Effector CD4-positive, alpha-beta T cell (primary cell): ENCODE results near the gene SLX9.

ENCODE experiments used
- DNase-seq: peaks from one replicate; pipeline ENCODE4 v3.0.0-alpha.2; 2020

Gene SLX9

GRCh38 chr21:44977616-44978340, 37.9 kb downstream of the SLX9 start:
- DNase-seq, result no peak

- DNase-seq, result no peak
Observed at GRCh38 chr21:44979687-44980561, 40.1 kb downstream of the SLX9 start.

DNA sequence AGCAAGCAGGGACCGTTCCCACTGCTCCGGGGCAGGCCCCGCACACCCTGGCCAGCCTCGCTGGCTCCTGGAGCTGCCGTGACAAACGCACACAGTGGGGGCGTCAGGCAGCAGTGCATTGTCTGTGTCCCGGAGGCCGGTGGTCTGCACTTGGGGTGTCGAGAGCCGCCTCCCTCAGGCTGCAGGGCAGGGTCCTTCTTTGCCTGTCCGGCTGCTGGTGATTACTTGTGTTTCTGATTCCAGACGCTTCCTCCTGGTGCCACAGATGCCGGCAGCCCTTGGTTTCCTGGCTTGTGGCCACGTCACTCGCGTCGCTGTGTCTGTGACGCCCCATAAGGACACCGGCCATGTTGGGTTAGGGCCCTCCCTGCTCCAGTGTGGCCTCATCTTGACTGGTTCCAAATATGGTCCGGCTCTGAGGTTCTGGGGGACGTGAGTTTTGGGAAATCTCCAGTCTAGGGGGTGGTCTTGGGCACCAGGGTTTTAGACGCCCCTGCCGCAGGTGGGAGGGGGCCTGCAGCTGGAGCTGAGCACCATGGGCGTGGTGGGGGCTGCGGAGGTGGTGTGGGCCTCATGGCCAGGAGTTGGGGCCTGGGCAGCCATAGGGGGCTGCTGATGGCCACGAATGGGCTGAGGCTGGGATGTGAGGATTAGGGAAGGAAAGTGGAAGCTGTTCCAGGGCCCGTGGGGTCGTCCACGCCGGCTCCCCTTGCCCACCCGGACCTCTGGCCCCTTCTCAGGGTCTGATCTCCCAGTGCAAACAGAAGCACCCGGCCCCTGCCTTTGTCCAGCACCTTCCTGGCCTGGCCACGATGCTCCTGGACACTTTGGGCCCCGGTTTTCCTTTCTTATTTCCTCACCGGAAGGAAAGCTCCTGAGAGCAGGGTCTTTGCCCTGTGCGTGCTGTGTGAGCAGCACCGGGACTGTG, 41.0 kb downstream of the SLX9 start:
- no peak for DNase-seq

DNA sequence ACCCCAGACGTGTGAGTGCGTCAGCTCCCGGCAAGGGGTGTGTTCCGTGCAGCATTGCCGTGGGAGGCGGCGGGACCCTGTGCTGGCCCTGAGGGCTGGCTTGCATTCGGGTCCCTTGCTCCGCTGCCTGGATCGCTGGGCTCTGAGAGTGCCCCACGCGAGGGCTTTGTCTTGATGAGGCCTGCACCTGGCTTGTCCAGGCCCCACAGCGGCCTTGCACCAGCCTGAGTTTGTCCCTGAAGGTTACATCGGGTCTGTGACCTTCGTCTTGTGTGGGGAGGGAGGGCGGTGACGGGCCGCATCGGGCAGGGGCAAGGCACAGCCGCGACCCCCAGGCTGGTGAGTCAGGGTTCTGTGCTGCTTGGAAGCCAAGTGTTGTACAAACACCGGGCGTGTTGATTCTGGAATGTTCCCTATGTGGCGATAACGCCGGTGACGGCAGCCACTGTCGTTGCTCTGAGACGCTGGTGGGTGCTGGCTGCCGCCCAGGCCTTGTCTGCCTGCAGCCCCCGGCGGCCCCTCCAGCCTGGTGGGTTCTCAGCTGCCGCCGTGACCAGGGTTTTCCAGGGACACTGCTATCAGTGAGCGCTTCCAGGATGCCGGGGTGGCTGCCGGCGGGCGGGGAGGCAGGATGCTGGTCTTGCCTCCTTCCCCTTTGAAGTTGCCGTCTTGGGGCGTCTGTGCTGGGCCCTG, 42.9 kb downstream of the SLX9 start:
- no peak for DNase-seq

DNA sequence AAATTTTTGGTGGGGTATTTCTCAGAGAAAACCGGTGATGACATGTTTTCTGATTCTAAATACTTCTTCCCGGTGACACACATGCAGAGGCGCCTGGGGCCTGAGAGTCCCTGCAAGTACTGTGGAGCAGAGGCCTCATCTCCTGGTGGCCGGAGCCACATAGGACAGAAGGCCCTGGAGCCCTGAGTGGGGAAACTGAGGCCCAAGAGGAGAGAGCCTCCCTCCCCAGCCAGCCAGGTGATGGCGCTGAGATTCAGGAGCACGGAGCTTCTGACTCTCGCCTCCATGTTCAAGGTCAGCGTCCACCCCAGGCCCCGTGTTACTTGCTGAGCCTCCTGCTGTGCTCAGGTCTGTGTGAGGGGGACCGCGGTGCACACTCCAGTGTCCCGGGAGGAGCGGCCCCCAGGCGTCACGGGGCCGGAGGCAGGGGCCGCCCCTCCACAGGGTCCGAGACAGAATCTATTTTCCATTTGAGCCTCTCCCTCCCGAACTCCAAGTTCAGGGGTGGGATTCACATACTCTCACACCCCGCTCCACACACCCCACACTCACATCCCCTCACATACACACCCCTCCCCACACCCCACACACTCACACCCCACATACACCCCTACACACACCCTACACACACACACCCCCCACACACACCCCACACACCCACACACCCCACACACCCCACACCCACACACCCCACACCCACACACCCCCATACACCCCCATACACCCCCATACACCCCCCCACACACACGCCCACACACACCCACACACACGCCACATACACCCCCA, 43.8 kb downstream of the SLX9 start:
- DNase-seq, result no peak

- no peak for DNase-seq
Observed at GRCh38 chr21:44984428-44984791, 44.6 kb downstream of the SLX9 start.

- no peak for DNase-seq
Observed at GRCh38 chr21:44984792-44985440, 45.1 kb downstream of the SLX9 start.

GRCh38 chr21:44985441-44986401, 45.9 kb downstream of the SLX9 start:
- peak; percentile 1 for DNase-seq

DNA sequence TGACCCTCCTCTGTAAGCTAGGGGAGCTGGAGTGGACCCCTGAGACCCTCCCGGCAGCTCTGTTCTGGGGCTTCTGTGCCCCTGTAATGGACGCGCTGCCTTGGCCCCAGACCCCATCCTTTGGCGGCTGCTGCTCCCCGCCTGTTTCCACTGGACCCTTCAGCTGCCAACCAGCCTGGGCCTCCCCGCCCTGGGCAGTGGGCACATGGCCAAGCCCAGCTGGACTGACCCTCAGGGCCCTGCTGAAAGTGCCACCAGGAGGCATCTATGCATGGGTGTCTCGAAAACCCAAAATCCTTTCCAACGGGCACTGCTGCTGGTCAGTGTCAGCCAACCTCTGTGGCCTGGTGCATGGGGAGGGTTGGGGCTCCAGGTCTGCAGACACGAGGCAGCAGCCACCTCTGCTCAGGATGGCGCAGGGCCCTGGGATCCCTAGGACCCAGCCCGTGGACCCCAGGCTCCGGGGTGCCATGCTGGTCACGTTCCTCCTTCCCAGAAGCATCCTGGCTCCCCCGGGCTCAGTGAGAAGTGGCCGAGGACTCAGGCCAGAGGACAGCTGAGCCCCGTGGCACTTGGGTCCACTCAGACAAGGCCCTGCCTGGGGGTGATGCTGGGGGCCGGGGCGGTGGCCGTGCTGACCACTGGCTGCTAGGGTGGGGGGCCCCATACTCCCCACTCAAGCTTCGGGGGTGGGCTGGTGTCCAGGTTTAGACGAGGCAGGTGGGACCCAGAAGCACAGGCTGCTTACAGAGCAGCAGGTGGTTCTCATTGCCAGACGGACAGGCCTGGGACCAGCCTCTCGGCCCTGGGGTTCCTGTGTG, 46.9 kb downstream of the SLX9 start:
- DNase-seq, result no peak

- no peak for DNase-seq
Observed at GRCh38 chr21:44987301-44987885, 47.6 kb downstream of the SLX9 start.

GRCh38 chr21:44987886-44988606, 48.2 kb downstream of the SLX9 start:
- no peak for DNase-seq

DNA sequence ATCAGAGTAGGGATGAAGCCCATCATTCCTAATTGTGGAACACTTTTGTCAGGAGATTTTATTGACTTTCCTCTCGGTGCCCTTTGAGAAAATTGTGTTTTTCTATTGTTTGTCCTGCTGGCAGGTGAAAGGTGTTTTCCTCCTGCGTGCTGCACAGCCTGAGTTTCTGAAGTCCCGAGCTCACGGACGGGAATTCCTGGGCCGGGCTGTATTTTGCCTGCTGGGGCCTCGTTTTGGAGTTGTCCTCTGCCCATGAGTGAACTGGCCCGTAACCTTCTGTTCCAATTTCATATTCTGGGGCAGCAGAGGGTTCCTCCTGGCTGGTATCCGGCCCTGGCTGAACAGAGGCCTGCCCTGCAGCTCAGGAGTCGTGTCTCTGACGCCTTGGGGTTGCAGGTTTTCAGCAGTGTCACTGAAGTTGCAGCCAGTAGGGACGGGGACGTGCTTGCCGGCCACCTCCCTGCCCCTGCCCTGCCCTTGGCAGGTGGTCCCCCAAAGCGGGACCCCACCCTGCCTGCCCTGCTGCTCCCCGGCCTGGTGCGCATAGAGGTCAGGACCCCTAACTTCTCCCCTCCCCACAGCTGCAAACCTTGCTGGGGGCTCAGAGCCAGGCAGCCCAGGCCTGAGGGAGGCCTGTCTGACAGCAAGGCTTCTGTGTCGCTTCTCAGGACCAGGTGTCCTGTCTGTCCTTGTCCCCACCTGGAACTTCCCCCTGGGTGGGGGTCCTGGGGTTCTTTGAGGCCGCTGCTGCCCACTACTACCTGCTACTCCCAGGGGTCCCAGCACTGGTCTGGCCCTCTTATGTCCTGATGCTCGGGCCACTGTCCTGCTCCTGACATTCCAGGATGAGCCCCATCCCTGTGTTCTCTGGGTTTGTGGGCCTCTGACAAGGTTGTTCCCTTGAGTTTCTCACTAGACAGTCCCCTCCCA, 49.0 kb downstream of the SLX9 start:
- DNase-seq, result no peak

- no peak for DNase-seq
Observed at GRCh38 chr21:44989537-44989886, 49.7 kb downstream of the SLX9 start.

DNA sequence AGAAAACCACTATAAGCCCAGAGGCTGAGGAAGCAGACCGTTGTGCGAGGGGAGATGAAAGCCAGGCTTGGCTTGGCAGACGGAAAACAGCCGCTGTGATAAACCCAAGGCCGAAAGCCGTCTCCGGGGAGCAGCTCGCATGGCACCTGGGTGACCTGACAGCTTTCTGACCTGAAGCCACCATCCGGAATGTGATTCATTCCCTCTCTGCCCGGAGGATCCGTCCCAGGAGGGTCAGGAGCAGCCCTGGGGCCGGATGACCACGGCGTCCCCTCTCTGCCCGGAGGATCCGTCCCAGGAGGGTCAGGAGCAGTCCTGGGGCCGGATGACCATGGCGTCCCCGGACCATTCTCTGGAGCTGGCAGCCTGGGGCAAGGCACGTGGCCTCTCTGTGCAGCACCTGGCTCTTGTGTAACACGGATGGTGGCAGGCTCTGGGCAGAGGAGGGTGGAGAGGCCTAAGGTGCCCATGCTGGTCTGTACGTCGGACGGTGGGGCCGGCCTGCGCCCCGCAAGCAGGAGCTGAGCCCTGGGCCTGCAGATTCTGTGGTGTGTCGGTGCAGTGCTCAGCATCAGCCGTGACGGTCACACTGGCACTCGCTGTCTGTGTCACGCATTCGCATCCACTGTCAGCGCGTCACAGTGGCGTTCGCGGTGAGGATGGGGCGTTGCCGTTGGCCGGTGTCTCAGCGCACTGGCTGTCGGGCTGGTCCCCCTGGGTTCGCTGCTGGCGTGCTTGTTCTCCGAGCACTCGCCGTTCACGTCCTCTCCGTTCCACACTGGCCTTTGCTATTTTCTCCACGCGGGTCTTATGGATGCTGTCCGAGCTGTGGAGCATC, 50.3 kb downstream of the SLX9 start:
- DNase-seq, result no peak

- DNase-seq, result no peak
Observed at GRCh38 chr21:44990921-44991320, 51.1 kb downstream of the SLX9 start.
